22Rv1 (cell line): ENCODE data around the gene NOVA2.

Source experiments
- CTCF ChIP-seq: fragments of 450-650 bp; IDR thresholded peaks from 2 replicates; pipeline ENCODE4 v1.5.1; 2017; ENCODE audit warnings: mild to moderate bottlenecking
- ZFX ChIP-seq: fragments of 450-650 bp; IDR thresholded peaks from 2 replicates; pipeline ENCODE4 v1.6.1; 2017; ENCODE audit warnings: antibody characterized with exemption, borderline replicate concordance

DNA sequence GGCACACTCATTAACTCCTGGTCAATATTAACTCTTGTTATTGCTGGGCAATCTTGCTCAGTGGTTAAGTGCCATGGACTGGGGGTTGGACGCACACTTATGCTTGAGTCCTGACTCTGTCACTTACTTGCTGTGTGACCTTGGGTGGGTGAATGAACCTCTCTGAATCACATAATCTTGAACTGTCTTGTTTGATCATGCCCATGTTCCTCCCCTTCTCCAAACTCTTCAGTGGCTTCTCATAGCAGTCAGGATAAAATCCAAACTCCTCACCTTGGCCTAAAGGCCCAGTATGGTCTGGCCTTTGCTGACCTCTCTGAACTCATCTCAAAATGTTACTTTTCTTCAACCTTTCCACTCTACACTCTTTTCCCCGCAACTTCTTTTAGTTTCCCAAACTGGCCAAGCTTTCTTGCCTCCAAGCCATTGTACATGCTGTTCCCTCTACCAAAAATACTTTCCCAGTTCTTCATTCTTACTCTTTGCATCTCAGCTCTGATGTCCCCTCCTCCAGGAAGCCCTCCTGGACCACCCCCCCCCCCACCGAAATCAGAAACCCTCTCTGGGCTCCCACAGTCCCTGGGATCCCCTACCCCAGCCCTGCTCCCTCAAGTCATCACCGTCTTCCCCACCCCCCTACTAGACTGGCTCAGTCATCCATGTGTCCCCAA is 73.6 kb downstream of the NOVA2 start:
- TF ChIP-seq CTCF: no peak
- no peak for TF ChIP-seq ZFX
